H9 (cell line): ENCODE results near the gene UGT1A3. TPM values are rescaled to one million over a fixed set of nuclear protein-coding genes. Genes with fewer than 3 reads are reported as not detected.

Experiments
- DNase-seq: peaks from one replicate; pipeline ENCODE4 v3.0.0-alpha.2; 2017
- H2AFZ ChIP-seq: one replicate; pipeline ENCODE4 v1.6.1; 2013; ENCODE audit warnings: mild to moderate bottlenecking, low read length, control low read depth, moderate library complexity
- H2AK5ac ChIP-seq: 2 replicates; pipeline ENCODE4 v1.6.1; 2013; ENCODE audit warnings: low read length, control low read depth, mixed read lengths; ENCODE audit not compliant: insufficient read length
- H2BK120ac ChIP-seq: one replicate; pipeline ENCODE4 v1.6.1; 2013; ENCODE audit warnings: low read depth, mild to moderate bottlenecking, low read length, control low read depth, inconsistent platforms; ENCODE audit not compliant: poor library complexity, severe bottlenecking
- H2BK12ac ChIP-seq: 2 replicates; pipeline ENCODE4 v1.6.1; 2013; ENCODE audit warnings: low read length, control low read depth, mixed read lengths, low read depth; ENCODE audit not compliant: insufficient read length
- H2BK15ac ChIP-seq: 2 replicates; pipeline ENCODE4 v1.6.1; 2013; ENCODE audit warnings: low read depth, low read length, control low read depth
- H2BK20ac ChIP-seq: one replicate; pipeline ENCODE4 v1.6.1; 2013; ENCODE audit warnings: low read depth, mild to moderate bottlenecking, low read length, control low read depth, inconsistent platforms; ENCODE audit not compliant: poor library complexity, severe bottlenecking
- H2BK5ac ChIP-seq: 2 replicates; pipeline ENCODE4 v1.6.1; 2013; ENCODE audit warnings: low read length, control low read depth, mixed read lengths; ENCODE audit not compliant: insufficient read length
- H3K14ac ChIP-seq: 2 replicates; pipeline ENCODE4 v1.6.1; 2013; ENCODE audit warnings: low read length, control low read depth; ENCODE audit not compliant: insufficient read depth
- H3K18ac ChIP-seq: 2 replicates; pipeline ENCODE4 v1.6.1; 2013; ENCODE audit warnings: low read depth, mild to moderate bottlenecking, mixed read lengths, low read length, control low read depth; ENCODE audit not compliant: insufficient read length
- H3K23ac ChIP-seq: 2 replicates; pipeline ENCODE4 v1.6.1; 2013; ENCODE audit warnings: low read length, control low read depth, mixed read lengths, low read depth; ENCODE audit not compliant: insufficient read length
- H3K23me2 ChIP-seq: 2 replicates; pipeline ENCODE4 v1.6.1; 2013; ENCODE audit warnings: low read depth, mild to moderate bottlenecking, mixed read lengths, low read length, control low read depth; ENCODE audit not compliant: insufficient read length, poor library complexity, severe bottlenecking
- H3K27ac ChIP-seq: 2 replicates; pipeline ENCODE4 v1.5.1; 2013; ENCODE audit warnings: low read length, control low read depth, mixed read lengths, low read depth; ENCODE audit not compliant: insufficient read length
- H3K27me3 ChIP-seq: 2 replicates; pipeline ENCODE4 v1.6.1; 2013; ENCODE audit warnings: low read length, control low read depth, inconsistent platforms; ENCODE audit not compliant: insufficient read depth
- H3K4ac ChIP-seq: 2 replicates; pipeline ENCODE4 v1.6.1; 2013; ENCODE audit warnings: low read depth, mild to moderate bottlenecking, control low read depth, inconsistent platforms, low read length, moderate library complexity
- H3K4me1 ChIP-seq: 2 replicates; pipeline ENCODE4 v1.6.1; 2013; ENCODE audit warnings: low read length, control low read depth, inconsistent platforms; ENCODE audit not compliant: insufficient read depth
- H3K4me2 ChIP-seq: 2 replicates; pipeline ENCODE4 v1.6.1; 2013; ENCODE audit warnings: low read length, control low read depth, mixed read lengths; ENCODE audit not compliant: insufficient read length, insufficient read depth
- H3K56ac ChIP-seq: 2 replicates; pipeline ENCODE4 v1.6.1; 2013; ENCODE audit warnings: low read depth, mild to moderate bottlenecking, mixed read lengths, low read length, control low read depth; ENCODE audit not compliant: insufficient read length
- H3K79me1 ChIP-seq: 2 replicates; pipeline ENCODE4 v1.6.1; 2013; ENCODE audit warnings: low read depth, mild to moderate bottlenecking, moderate library complexity, low read length, control low read depth, inconsistent platforms; ENCODE audit not compliant: insufficient read depth, poor library complexity, severe bottlenecking
- H3K79me2 ChIP-seq: 2 replicates; pipeline ENCODE4 v1.6.1; 2013; ENCODE audit warnings: low read length, control low read depth, inconsistent platforms; ENCODE audit not compliant: insufficient read depth
- H3K9ac ChIP-seq: 2 replicates; pipeline ENCODE4 v1.6.1; 2013; ENCODE audit warnings: low read length, control low read depth, mixed read lengths; ENCODE audit not compliant: insufficient read length; ENCODE audit errors: extremely low read depth
- H3K9me3 ChIP-seq: one replicate; pipeline ENCODE4 v1.6.1; 2013; ENCODE audit warnings: low read depth, low read length, inconsistent platforms; ENCODE audit not compliant: control insufficient read depth
- H3T11ph ChIP-seq: one replicate; pipeline ENCODE4 v1.6.1; 2013; ENCODE audit warnings: mild to moderate bottlenecking, low read length, control low read depth, inconsistent platforms
- H4K20me1 ChIP-seq: one replicate; pipeline ENCODE4 v1.6.1; 2013; ENCODE audit not compliant: control insufficient read depth, insufficient read length, insufficient read depth
- H4K5ac ChIP-seq: 2 replicates; pipeline ENCODE4 v1.6.1; 2013; ENCODE audit warnings: low read depth, mild to moderate bottlenecking, mixed read lengths, low read length, control low read depth; ENCODE audit not compliant: insufficient read length
- H4K8ac ChIP-seq: replicated peaks from 2 replicates; pipeline ENCODE4 v1.6.1; 2013; ENCODE audit warnings: low read length, control low read depth, mixed read lengths, low read depth; ENCODE audit not compliant: insufficient read length
- H4K91ac ChIP-seq: 2 replicates; pipeline ENCODE4 v1.6.1; 2013; ENCODE audit warnings: low read depth, mild to moderate bottlenecking, moderate library complexity, mixed read lengths, low read length, control low read depth; ENCODE audit not compliant: insufficient read length
- H3K27ac Mint-ChIP-seq, 3 experiments: 2 replicates in 2 of 3; 3 replicates in 1 of 3; pipeline ENCODE4 v1.8.0; 2020 to 2021; ENCODE audit warnings: mixed read lengths in 3 of 3, mild to moderate bottlenecking in 1 of 3, moderate library complexity in 1 of 3
- H3K27me3 Mint-ChIP-seq: 2 replicates; pipeline ENCODE4 v1.8.0; 2021; ENCODE audit warnings: low read depth, mild to moderate bottlenecking, moderate library complexity, mixed read lengths
- H3K36me3 Mint-ChIP-seq, 3 experiments: 2 replicates in 2 of 3; 3 replicates in 1 of 3; pipeline ENCODE4 v1.8.0; 2020 to 2021; ENCODE audit warnings: low read depth in 3 of 3, mixed read lengths in 3 of 3; ENCODE audit not compliant: insufficient read depth in 1 of 3
- H3K4me1 Mint-ChIP-seq, 2 experiments: 2 replicates each; pipeline ENCODE4 v1.8.0; 2020; ENCODE audit warnings: mixed read lengths in 2 of 2
- H3K4me3 Mint-ChIP-seq, 2 experiments: 2 replicates in 1 of 2; 3 replicates in 1 of 2; pipeline ENCODE4 v1.8.0; 2020 to 2021; ENCODE audit warnings: mild to moderate bottlenecking in 2 of 2, mixed read lengths in 2 of 2, moderate library complexity in 1 of 2
- H3K9me3 Mint-ChIP-seq, 2 experiments: 2 replicates in 1 of 2; 3 replicates in 1 of 2; pipeline ENCODE4 v1.8.0; 2020; ENCODE audit warnings: mild to moderate bottlenecking in 2 of 2, mixed read lengths in 2 of 2, moderate library complexity in 1 of 2
- WGBS: extraction: QIAGEN DNeasy Blood & Tissue Kit; methylation state at CpG from one replicate; pipeline ENCODE4 v1.1.7; 2013; ENCODE audit warnings: missing lambda C conversion rate, low lambda C conversion rate, mixed read lengths; ENCODE audit not compliant: insufficient read length; ENCODE audit errors: extremely low coverage; 5-methylcytosine and 5-hydroxymethylcytosine counted together
- total RNA-seq: library from RNA; stranded (reverse); gene quantifications from 2 replicates; pipeline ENCODE4 v1.2.1, GENCODE V29; 2021
- TF ChIP-seq, protein P1 (sequence below): fragments of 200-600 bp; sonication (generic); conservative IDR thresholded peaks from 3 replicates; pipeline ENCODE4 v1.8.0; 2021; ENCODE audit warnings: antibody characterized with exemption, mild to moderate bottlenecking

The UGT1A3 gene
- total RNA-seq, 1 experiment from 2014 or later = not detected

DNA sequence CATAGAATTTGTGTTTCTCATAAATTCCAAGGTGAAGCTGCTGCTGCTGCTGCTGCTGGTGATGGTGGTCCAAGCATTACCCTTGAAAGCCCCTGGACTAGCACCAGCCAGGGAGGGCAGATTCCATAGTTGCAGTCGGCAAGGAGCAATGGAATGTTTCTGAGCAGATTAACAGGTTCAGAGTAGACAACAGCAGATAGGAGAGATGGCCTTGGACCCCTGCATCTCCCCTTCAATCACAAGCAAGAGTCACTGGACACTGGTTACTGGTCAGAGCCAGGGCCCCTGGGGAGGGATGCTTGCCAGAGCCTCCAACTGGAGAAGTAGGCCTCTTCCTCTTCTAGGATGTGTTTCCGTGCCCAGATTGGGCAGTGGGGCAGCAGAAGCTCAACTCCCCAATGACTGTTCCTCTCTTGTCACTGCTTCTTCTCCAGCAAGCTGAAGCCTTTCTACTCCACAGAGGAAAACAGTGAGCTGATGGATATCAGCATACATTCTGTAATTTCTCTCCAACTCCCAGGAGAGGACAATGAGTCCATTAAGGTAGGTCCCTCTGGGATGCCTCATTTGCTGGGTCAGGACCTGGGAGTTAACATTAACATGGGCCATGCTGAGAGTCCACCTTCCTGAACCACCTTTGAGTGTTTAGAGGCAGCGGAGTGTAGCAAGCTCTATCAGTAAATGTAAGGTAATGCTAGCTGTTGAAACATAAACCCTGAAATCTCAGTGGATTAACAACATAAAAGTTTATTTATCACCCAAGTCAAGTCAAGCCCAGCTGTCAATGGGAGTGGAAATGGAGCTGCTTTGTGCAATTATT is 84.6 kb downstream of the UGT1A3 start:
- Histone ChIP-seq H3K27ac (no peak overlapping the region), H3K4me2 (no peak overlapping the region), H3K9me3 (no peaks in the 10 kb centered on the region), H4K8ac (no peak overlapping the region), H2BK20ac (no peak overlapping the region), H3K56ac (no peak overlapping the region), H2AFZ (no peak overlapping the region), H4K91ac (no peak overlapping the region), H3K4me1 (no peaks in the 10 kb centered on the region), H2BK15ac (no peak overlapping the region), H2AK5ac (no peak overlapping the region), H2BK12ac (no peak overlapping the region), H3K14ac (no peak overlapping the region), H4K5ac (no peak overlapping the region), H4K20me1 (no peaks in the 10 kb centered on the region), H3K79me1 (no peaks in the 10 kb centered on the region), H3K18ac (no peak overlapping the region), H2BK120ac (no peak overlapping the region), H3T11ph (no peak overlapping the region), H3K79me2 (no peaks in the 10 kb centered on the region), H3K4ac (no peak overlapping the region), H3K23ac (no peak overlapping the region), H3K27me3 (no peaks in the 10 kb centered on the region), H3K9ac (no peak overlapping the region), H3K23me2 (no peaks in the 10 kb centered on the region), H2BK5ac (no peak overlapping the region)
- TF ChIP-seq, protein P1, sequence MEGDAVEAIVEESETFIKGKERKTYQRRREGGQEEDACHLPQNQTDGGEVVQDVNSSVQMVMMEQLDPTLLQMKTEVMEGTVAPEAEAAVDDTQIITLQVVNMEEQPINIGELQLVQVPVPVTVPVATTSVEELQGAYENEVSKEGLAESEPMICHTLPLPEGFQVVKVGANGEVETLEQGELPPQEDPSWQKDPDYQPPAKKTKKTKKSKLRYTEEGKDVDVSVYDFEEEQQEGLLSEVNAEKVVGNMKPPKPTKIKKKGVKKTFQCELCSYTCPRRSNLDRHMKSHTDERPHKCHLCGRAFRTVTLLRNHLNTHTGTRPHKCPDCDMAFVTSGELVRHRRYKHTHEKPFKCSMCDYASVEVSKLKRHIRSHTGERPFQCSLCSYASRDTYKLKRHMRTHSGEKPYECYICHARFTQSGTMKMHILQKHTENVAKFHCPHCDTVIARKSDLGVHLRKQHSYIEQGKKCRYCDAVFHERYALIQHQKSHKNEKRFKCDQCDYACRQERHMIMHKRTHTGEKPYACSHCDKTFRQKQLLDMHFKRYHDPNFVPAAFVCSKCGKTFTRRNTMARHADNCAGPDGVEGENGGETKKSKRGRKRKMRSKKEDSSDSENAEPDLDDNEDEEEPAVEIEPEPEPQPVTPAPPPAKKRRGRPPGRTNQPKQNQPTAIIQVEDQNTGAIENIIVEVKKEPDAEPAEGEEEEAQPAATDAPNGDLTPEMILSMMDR = no peak
- Mint-ChIP-seq H3K36me3 (no peaks in the 10 kb centered on the region), H3K27ac (no peak overlapping the region), H3K27me3 (peaks cover 15% of the 10 kb centered on the region), H3K4me1 (no peaks in the 10 kb centered on the region), H3K4me3 (no peak overlapping the region), H3K9me3 (peaks cover 0 to 2% of the 10 kb centered on the region in 2 experiments; a peak in 1 of 5 replicates)
- DNase-seq = no peak
- no CpG with 5 or more reads among the region's 3 CpGs for WGBS
